ENCODE measurements around the gene INTS1.

DNA sequence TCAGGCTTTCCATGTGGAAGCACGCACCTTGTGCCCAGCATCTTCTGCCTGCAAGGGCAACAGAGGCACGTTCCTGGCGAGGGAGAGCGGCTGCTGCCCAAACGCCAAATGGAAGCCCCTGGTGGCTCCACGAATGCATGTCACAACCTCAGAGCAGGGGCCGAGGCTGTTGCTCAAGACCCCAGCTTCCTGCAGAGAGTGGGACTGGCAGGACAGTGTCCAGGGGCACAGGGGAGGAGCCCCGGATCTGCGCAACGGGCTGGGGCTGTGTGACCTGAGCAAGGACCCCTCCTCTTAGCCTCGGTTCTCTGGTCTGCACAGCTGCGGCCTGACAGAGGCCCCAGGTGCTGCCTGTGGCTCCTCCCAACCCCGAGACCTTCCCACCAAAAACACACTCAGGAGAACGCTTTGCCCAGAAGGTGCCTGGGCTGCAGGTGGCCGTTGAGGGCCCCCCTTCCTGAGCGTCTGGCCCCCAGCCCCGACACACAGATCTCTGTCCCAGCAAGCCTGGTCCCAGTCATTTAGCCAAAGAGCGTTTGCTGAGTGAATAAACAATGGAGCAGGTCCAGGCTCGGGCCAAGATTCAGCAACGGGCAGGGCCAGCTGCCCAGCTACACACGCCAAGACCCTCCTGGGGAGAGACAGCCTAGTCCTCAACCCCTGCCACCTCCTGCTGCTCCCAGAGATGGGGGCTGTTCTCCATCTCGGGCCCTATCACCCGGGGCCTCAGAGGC, 46.1 kb downstream of the INTS1 start:
- TF ChIP-seq CTCF (IDR thresholded peaks at IDR 0.05; ENCODE audit: low read length) (no peak), EZH2 (IDR thresholded peaks at IDR 0.05; ENCODE audit: borderline replicate concordance, low read length) (no peak)

Measured in OCI-LY1 (cell line).